IMR-90 (cell line): ENCODE results near the gene GDF15. TPM values are rescaled to one million over a fixed set of nuclear protein-coding genes. Genes with fewer than 3 reads are reported as not detected.
A peak's percentile ranks its signal among the peaks of the same experiment; 100 is the strongest.

Source experiments
- ATAC-seq: fragments of 200-7000 bp; cut with Tn5 transposase; 2 replicates; pipeline ENCODE4 v1.9.1; 2020; ENCODE audit warnings: low read depth, mild to moderate bottlenecking, moderate library complexity
- BruUV-seq: library from RNA; stranded (reverse); fragments of 400-500 nt; replicated peaks from 2 replicates; lab custom pipeline; 2021; lab: Mats Ljungman, UMichigan
- CTCF ChIA-PET: fragments of 300-600 bp; formaldehyde crosslinking; extraction: SDS; loops from one replicate; lab custom pipeline; 2021; ENCODE audit warnings: antibody characterized with exemption; lab: Yijun Ruan, JAX
- POLR2A ChIA-PET: fragments of 300-600 bp; sonication (Branson Sonifier 250); formaldehyde crosslinking; loops from one replicate; lab custom pipeline; 2022; ENCODE audit warnings: antibody characterized with exemption; ENCODE audit not compliant: unreplicated experiment; lab: Charles Lee
- DNase-seq: peaks from one replicate; pipeline ENCODE4 v3.0.0; 2013
- H2AFZ ChIP-seq: replicated peaks from 2 replicates; pipeline ENCODE3; 2013; ENCODE audit warnings: low read length, mild to moderate bottlenecking; ENCODE audit not compliant: poor library complexity
- H2AK5ac ChIP-seq: 2 replicates; pipeline ENCODE4 v1.6.1; 2013; ENCODE audit warnings: low read depth, low read length, inconsistent platforms
- H2AK9ac ChIP-seq: replicated peaks from 2 replicates; pipeline ENCODE3; 2013; ENCODE audit warnings: mild to moderate bottlenecking, low read depth, low read length, moderate library complexity; ENCODE audit not compliant: poor library complexity
- H2BK120ac ChIP-seq: 2 replicates; pipeline ENCODE4 v1.6.1; 2013; ENCODE audit warnings: low read depth, low read length, inconsistent platforms
- H2BK15ac ChIP-seq: 3 replicates; pipeline ENCODE4 v1.6.1; 2013; ENCODE audit warnings: low read depth, low read length, inconsistent platforms
- H2BK20ac ChIP-seq: 2 replicates; pipeline ENCODE4 v1.6.1; 2013; ENCODE audit warnings: low read depth, mild to moderate bottlenecking, inconsistent platforms, low read length, moderate library complexity
- H2BK5ac ChIP-seq: 2 replicates; pipeline ENCODE4 v1.6.1; 2013; ENCODE audit warnings: mild to moderate bottlenecking, low read depth, low read length, inconsistent platforms; ENCODE audit not compliant: poor library complexity, severe bottlenecking
- H3K14ac ChIP-seq: replicated peaks from 2 replicates; pipeline ENCODE4 v1.6.1; 2013; ENCODE audit warnings: low read depth, low read length, inconsistent platforms
- H3K18ac ChIP-seq: 2 replicates; pipeline ENCODE4 v1.6.1; 2013; ENCODE audit warnings: low read depth, low read length, control low read depth
- H3K23ac ChIP-seq: 2 replicates; pipeline ENCODE4 v1.6.1; 2013; ENCODE audit warnings: low read depth, low read length, inconsistent platforms
- H3K27ac ChIP-seq: 2 replicates; pipeline ENCODE4 v1.5.1; 2013; ENCODE audit warnings: mild to moderate bottlenecking, control low read depth, low read length; ENCODE audit not compliant: insufficient read depth
- H3K27me3 ChIP-seq: 2 replicates; pipeline ENCODE4 v1.6.1; 2013; ENCODE audit warnings: low read length; ENCODE audit not compliant: control insufficient read depth, insufficient read depth
- H3K36me3 ChIP-seq: 2 replicates; pipeline ENCODE4 v1.6.1; 2013; ENCODE audit warnings: low read length, mixed read lengths; ENCODE audit not compliant: control insufficient read depth, insufficient read depth
- H3K4ac ChIP-seq: 2 replicates; pipeline ENCODE4 v1.6.1; 2013; ENCODE audit warnings: low read depth, low read length, inconsistent platforms
- H3K4me1 ChIP-seq: 2 replicates; pipeline ENCODE4 v1.6.1; 2013; ENCODE audit warnings: low read length, mixed read lengths; ENCODE audit not compliant: control insufficient read depth, insufficient read depth
- H3K4me2 ChIP-seq: 2 replicates; pipeline ENCODE4 v1.6.1; 2013; ENCODE audit warnings: low read depth, mild to moderate bottlenecking, control low read depth, low read length, moderate library complexity
- H3K4me3 ChIP-seq: 2 replicates; pipeline ENCODE4 v1.5.1; 2013; ENCODE audit warnings: low read depth, mild to moderate bottlenecking, control low read depth, low read length, moderate library complexity; ENCODE audit not compliant: insufficient read depth
- H3K56ac ChIP-seq: 2 replicates; pipeline ENCODE4 v1.6.1; 2013; ENCODE audit warnings: low read length, inconsistent platforms; ENCODE audit not compliant: insufficient read depth; ENCODE audit errors: extremely low read depth
- H3K79me1 ChIP-seq, 2 experiments: 2 replicates each; pipeline ENCODE4 v1.6.1; 2013; ENCODE audit warnings: low read length in 2 of 2, inconsistent platforms in 1 of 2, low read depth in 1 of 2
- H3K9ac ChIP-seq: 2 replicates; pipeline ENCODE4 v1.6.1; 2013; ENCODE audit warnings: low read depth, low read length, control low read depth
- H3K9me1 ChIP-seq: 2 replicates; pipeline ENCODE4 v1.6.1; 2013; ENCODE audit warnings: low read length, inconsistent platforms; ENCODE audit not compliant: insufficient read depth
- H3K9me3 ChIP-seq: 2 replicates; pipeline ENCODE4 v1.6.1; 2013; ENCODE audit warnings: low read length; ENCODE audit not compliant: control insufficient read depth, insufficient read depth
- H4K20me1 ChIP-seq: 2 replicates; pipeline ENCODE4 v1.6.1; 2013; ENCODE audit warnings: low read length, inconsistent platforms; ENCODE audit not compliant: insufficient read depth
- H4K5ac ChIP-seq: 2 replicates; pipeline ENCODE4 v1.6.1; 2013; ENCODE audit warnings: mild to moderate bottlenecking, low read depth, low read length, control low read depth
- H4K8ac ChIP-seq, 2 experiments: 2 replicates each; pipeline ENCODE4 v1.6.1; 2013; ENCODE audit warnings: low read depth in 2 of 2, low read length in 2 of 2, control low read depth in 1 of 2, inconsistent platforms in 1 of 2
- H4K91ac ChIP-seq: 2 replicates; pipeline ENCODE4 v1.6.1; 2013; ENCODE audit warnings: low read depth, low read length, inconsistent platforms; ENCODE audit not compliant: insufficient read depth
- MAZ ChIP-seq: IDR thresholded peaks from 2 replicates; pipeline ENCODE4 v1.6.1; 2012; ENCODE audit warnings: low read depth, mild to moderate bottlenecking, low read length, improper control_type of control experiment, moderate library complexity, borderline replicate concordance
- MXI1 ChIP-seq: IDR thresholded peaks from 2 replicates; pipeline ENCODE4 v1.6.1; 2012; ENCODE audit warnings: low read depth, mild to moderate bottlenecking, low read length, moderate library complexity, borderline replicate concordance
- RFX5 ChIP-seq: IDR thresholded peaks from 2 replicates; pipeline ENCODE4 v1.8.0; 2012; ENCODE audit warnings: low read depth, mild to moderate bottlenecking, low read length, moderate library complexity
- USF2 ChIP-seq: fragments of 150-350 bp; IDR thresholded peaks from 2 replicates; pipeline ENCODE4 v1.6.1; 2017; ENCODE audit warnings: mild to moderate bottlenecking, antibody characterized with exemption, low read length, low read depth
- WGBS, 2 experiments: methylation state at CpG; one replicate each; pipeline versions ENCODE4 v1.1.5 to v1.1.7; 2013; ENCODE audit warnings: missing lambda C conversion rate in 2 of 2; ENCODE audit not compliant: insufficient read length in 1 of 2; ENCODE audit errors: extremely low coverage in 2 of 2; 5-methylcytosine and 5-hydroxymethylcytosine counted together
- dilution Hi-C: fragments of 300-500 bp; cut with HindIII; formaldehyde crosslinking; loops from one replicate; pipeline ENCODE4 v1.14.3; 2018; ENCODE audit warnings: low sequenced_read_pairs; ENCODE audit not compliant: unreplicated experiment
- in situ Hi-C: fragments of 300-500 bp; cut with MboI; formaldehyde crosslinking; loops from 3 replicates; pipeline ENCODE4 v1.14.3; 2019; ENCODE audit warnings: low sequenced_read_pairs, inconsistent platforms, mixed read lengths
- intact Hi-C: fragments of 100-400 bp; cut with micrococcal nuclease; formaldehyde crosslinking; loops from 2 replicates; pipeline ENCODE4 v1.10.0; 2022
- polyA plus RNA-seq, 3 experiments: library from polyadenylated mRNA; depleted of rRNA; stranded (reverse); fragments of >200 nt; gene quantifications; 2 replicates each; pipeline ENCODE4 v1.2.3, GENCODE V29; 2012; ENCODE audit warnings: low replicate concordance in 1 of 3
- total RNA-seq: library from RNA; depleted of rRNA; stranded (reverse); fragments of >200 nt; gene quantifications from 2 replicates; pipeline ENCODE4 v1.2.3, GENCODE V29; 2012

GDF15 gene
- total and polyA plus RNA-seq, 2 of the 4 experiments (the other 2 are of a cell fraction): 5.6 to 49.8 TPM

- peak overlapping the region; percentile 62 for H3K9ac ChIP-seq
- H3K27me3 ChIP-seq: no peaks in the 10 kb centered on the region
- no peak overlapping the region for H2BK20ac ChIP-seq
- TF ChIP-seq RFX5: no peak
- TF ChIP-seq USF2: peak; percentile 93
- peak; percentile 49; the same call in 1 of the 2 replicates for TF ChIP-seq MAZ
- peak; percentile 72; the same call in 1 of the 2 replicates for TF ChIP-seq MXI1
- no CpG with 5 or more reads among the region's 18 CpGs for WGBS, 2 experiments
- H2BK120ac ChIP-seq: 0 out of 2 replicates have a peak overlapping the region, but pooled peaks have one; percentile 24
- 0 out of 3 replicates have a peak overlapping the region, but pooled peaks have one; percentile 2 for H2BK15ac ChIP-seq
- H2AK9ac ChIP-seq: peak overlapping the region; percentile 65
- 0 out of 2 replicates have a peak overlapping the region, but pooled peaks have one; percentile 28 for H4K5ac ChIP-seq
- H3K9me3 ChIP-seq: no peaks in the 10 kb centered on the region
- POLR2A ChIA-PET: no interaction called here
- peak overlapping the region; percentile 90 for H2AFZ ChIP-seq
- no peak overlapping the region for H2BK5ac ChIP-seq
- H3K23ac ChIP-seq: peak overlapping the region; percentile 34; the same call in 1 of the 2 replicates
- peak overlapping the region; percentile 85 for H3K4me2 ChIP-seq
- CTCF ChIA-PET: no interaction called here
- intact Hi-C loops: no loop called here
- no peak overlapping the region; the same call in 1 of the 2 replicates for H3K18ac ChIP-seq
- peak overlapping the region; percentile 57 for H3K4ac ChIP-seq
- peak; percentile 42 for DNase-seq
- ATAC-seq: peak; percentile 68
- in situ Hi-C loops: no loop called here
- H2AK5ac ChIP-seq: peak overlapping the region; percentile 66
- H3K27ac ChIP-seq: peak overlapping the region; percentile 10; the same call in 1 of the 2 replicates
- peaks cover 4% of the 10 kb centered on the region; the same call in 1 of the 2 replicates for H3K9me1 ChIP-seq
- peak overlapping the region; percentile 73 for H3K14ac ChIP-seq
- peaks cover 2% of the 10 kb centered on the region; the same call in 1 of the 2 replicates for H3K36me3 ChIP-seq
- peaks cover 12% of the 10 kb centered on the region for H3K4me1 ChIP-seq
- H3K79me1 ChIP-seq: peaks cover 0 to 18% of the 10 kb centered on the region in 2 experiments; a peak in 3 of 4 replicates
- dilution Hi-C loops: no loop called here
- H4K20me1 ChIP-seq: peaks cover 4% of the 10 kb centered on the region; the same call in 1 of the 2 replicates
- no peak overlapping the region for H3K56ac ChIP-seq
- H4K8ac ChIP-seq: peak overlapping the region in 1 of 2 experiments; percentile 69; a peak in 2 of 4 replicates
- peak overlapping the region; percentile 78 for H3K4me3 ChIP-seq
- H4K91ac ChIP-seq: 0 out of 2 replicates have a peak overlapping the region, but pooled peaks have one; percentile 4
- no TSS peak for BruUV-seq
Measured at GRCh38 chr19:18340990-18341868, 44.7 kb upstream of the GDF15 start.
